Lung (tissue), 12 donors: ENCODE measurements around the gene CCNY. TPM values are rescaled to one million over a fixed set of nuclear protein-coding genes. Genes with fewer than 3 reads are reported as not detected.

Experiments
- ATAC-seq: fragments of 200-7000 bp; cut with Tn5 transposase; one replicate; pipeline ENCODE4 v1.9.1; 2020; ENCODE audit warnings: moderate number of reproducible peaks; ENCODE audit not compliant: insufficient read depth, low FRiP score
- DNase-seq, 3 donors: peaks; one replicate each; pipeline ENCODE4 v3.0.0-alpha.2; 2013 to 2017
- H3K27ac ChIP-seq, 2 donors: one replicate each; pipeline ENCODE4 v1.5.1; 2013; ENCODE audit warnings: mild to moderate bottlenecking in 2 of 2, moderate library complexity in 2 of 2, control low read depth in 1 of 2, inconsistent platforms in 1 of 2, low read depth in 1 of 2, low read length in 1 of 2
- H3K27me3 ChIP-seq, 3 donors: one replicate each; pipeline ENCODE4 v1.5.1; 2013; ENCODE audit warnings: low read length in 2 of 3; ENCODE audit not compliant: control insufficient read depth in 3 of 3, insufficient read depth in 3 of 3
- H3K36me3 ChIP-seq, 4 donors: one replicate each; pipeline ENCODE4 v1.5.1; 2013; ENCODE audit warnings: low read length in 4 of 4, mild to moderate bottlenecking in 1 of 4, moderate library complexity in 1 of 4; ENCODE audit not compliant: control insufficient read depth in 4 of 4, insufficient read depth in 4 of 4
- H3K4me1 ChIP-seq, 5 donors: one replicate each; pipeline ENCODE4 v1.5.1; 2013; ENCODE audit warnings: low read length in 5 of 5, mild to moderate bottlenecking in 2 of 5, moderate library complexity in 1 of 5; ENCODE audit not compliant: control insufficient read depth in 5 of 5, insufficient read depth in 5 of 5
- H3K4me3 ChIP-seq: one replicate; pipeline ENCODE4 v1.5.1; 2013; ENCODE audit warnings: mild to moderate bottlenecking, control low read depth, moderate library complexity
- H3K9ac ChIP-seq, 2 donors: one replicate each; pipeline ENCODE4 v1.5.1; 2013; ENCODE audit warnings: low read length in 2 of 2, control low read depth in 1 of 2; ENCODE audit not compliant: insufficient read depth in 1 of 2
- H3K9me3 ChIP-seq, 4 donors: one replicate each; pipeline ENCODE4 v1.5.1; 2013; ENCODE audit warnings: low read length in 3 of 4, mild to moderate bottlenecking in 1 of 4, moderate library complexity in 1 of 4; ENCODE audit not compliant: control insufficient read depth in 4 of 4, insufficient read depth in 3 of 4
- CTCF ChIP-seq: IDR thresholded peaks from 2 replicates; pipeline ENCODE4 v1.5.1; 2012; ENCODE audit warnings: mild to moderate bottlenecking; ENCODE audit errors: control extremely low read depth, extremely low read depth
- WGBS, 2 donors: extraction: QIAGEN DNeasy Blood & Tissue Kit; methylation state at CpG; one replicate each; pipeline ENCODE4 v1.1.7; 2013; 5-methylcytosine and 5-hydroxymethylcytosine counted together
- polyA plus RNA-seq, 2 donors: library from polyadenylated mRNA; stranded (reverse); fragments of 200-250 nt; gene quantifications; one replicate each; pipeline ENCODE4 v1.2.1, GENCODE V29; 2013
- total RNA-seq, 2 donors: library from RNA; depleted of rRNA in 1 of 2; stranded (reverse); fragments of >200 nt in 1 of 2; gene quantifications; one replicate each; pipeline ENCODE4 v1.2.1, GENCODE V29; 2014 to 2021
- donor health status: control.
- donor health status: control.
- donor health status: Bipolar disorder and iron deficiency.
- donor health status: healthy.
- donor health status: DM: yes; HTN: yes; CAD: no.

The CCNY gene
- total and polyA plus RNA-seq, 4 donors, result 26.6 to 63.0 (median 38.8) TPM

- DNase-seq (no peak), ATAC-seq (no peak)
- H3K4me3 ChIP-seq, result no peak overlapping the region
- H3K9me3 ChIP-seq, result peaks cover 0 to 5% (median 0%) of the 10 kb centered on the region in 4 donors
- no peak overlapping the region for H3K27ac ChIP-seq
- TF ChIP-seq CTCF, result no peak
- H3K9ac ChIP-seq, result no peak overlapping the region
- no peaks in the 10 kb centered on the region for H3K36me3 ChIP-seq
- no peaks in the 10 kb centered on the region for H3K27me3 ChIP-seq
- H3K4me1 ChIP-seq, result peaks cover 0 to 1% (median 0%) of the 10 kb centered on the region in 5 donors
- WGBS, 2 donors, result 73 to 94% methylated on average over 4 of the region's 4 CpGs
Measured at GRCh38 chr10:35592441-35592840, 256.1 kb downstream of the CCNY start.

- no peak overlapping the region for H3K4me3 ChIP-seq
- peaks cover 0 to 1% (median 0%) of the 10 kb centered on the region in 5 donors for H3K4me1 ChIP-seq
- DNase-seq (no peak), ATAC-seq (no peak)
- 68 to 73% methylated on average over 14 of the region's 14 CpGs for WGBS, 2 donors
- peaks cover 0 to 3% (median 0%) of the 10 kb centered on the region in 4 donors for H3K9me3 ChIP-seq
- H3K9ac ChIP-seq, result no peak overlapping the region
- H3K27me3 ChIP-seq, result no peaks in the 10 kb centered on the region
- TF ChIP-seq CTCF, result no peak
- no peaks in the 10 kb centered on the region for H3K36me3 ChIP-seq
- H3K27ac ChIP-seq, result no peak overlapping the region
Measured at GRCh38 chr10:35594115-35595079, 258.1 kb downstream of the CCNY start.

- Histone ChIP-seq H3K27ac (no peak overlapping the region), H3K9me3 (peaks cover 0 to 3% (median 0%) of the 10 kb centered on the region in 4 donors), H3K4me3 (no peak overlapping the region), H3K27me3 (no peaks in the 10 kb centered on the region), H3K4me1 (peaks cover 0 to 1% (median 0%) of the 10 kb centered on the region in 5 donors), H3K36me3 (no peaks in the 10 kb centered on the region), H3K9ac (no peak overlapping the region)
- no peak for TF ChIP-seq CTCF
- no peak for ATAC-seq
- WGBS, 2 donors, result 21 to 44% methylated on average over 3 of the region's 3 CpGs
- peak in 1 of 3 donors; percentile 19 for DNase-seq
Measured at GRCh38 chr10:35595106-35595505, 258.8 kb downstream of the CCNY start.
